Fibroblast of lung (primary cell): ENCODE results near the gene PSMD1. TPM values are rescaled to one million over a fixed set of nuclear protein-coding genes. Genes with fewer than 3 reads are reported as not detected.
A peak's percentile ranks its signal among the peaks of the same experiment; 100 is the strongest.

Source experiments
- DNase-seq, 2 donors: peaks; one replicate each; pipeline versions ENCODE4 v3.0.0 to v3.0.0-alpha.2; 2010; ENCODE audit warnings: low read depth in 2 of 2
- H2AFZ ChIP-seq: 2 replicates; pipeline ENCODE4 v1.5.1; 2012; ENCODE audit warnings: low read length, control low read depth, inconsistent platforms
- H3K27ac ChIP-seq: 2 replicates; pipeline ENCODE4 v1.5.1; 2011; ENCODE audit warnings: low read length, control low read depth; ENCODE audit not compliant: insufficient read depth
- H3K27me3 ChIP-seq: 2 replicates; pipeline ENCODE4 v1.5.1; 2011; ENCODE audit warnings: mild to moderate bottlenecking, low read length; ENCODE audit not compliant: control insufficient read depth, insufficient read depth
- H3K36me3 ChIP-seq: 2 replicates; pipeline ENCODE4 v1.5.1; 2011; ENCODE audit warnings: low read length; ENCODE audit not compliant: control insufficient read depth, insufficient read depth
- H3K4me1 ChIP-seq: 2 replicates; pipeline ENCODE4 v1.5.1; 2011; ENCODE audit warnings: low read length; ENCODE audit not compliant: control insufficient read depth, insufficient read depth; ENCODE audit errors: extremely low read depth
- H3K4me2 ChIP-seq: 2 replicates; pipeline ENCODE4 v1.5.1; 2011; ENCODE audit warnings: low read length, control low read depth; ENCODE audit not compliant: insufficient read depth; ENCODE audit errors: extremely low read depth
- H3K4me3 ChIP-seq, 4 experiments: fragments of 200-600 bp in 1 of 4; sonication (generic) in 1 of 4; replicated peaks in 1 of 4; 2 replicates each; pipeline ENCODE4 v1.5.1; 2011 to 2016; ENCODE audit warnings: low read length in 4 of 4, low read depth in 3 of 4, mild to moderate bottlenecking in 3 of 4, control low read depth in 2 of 4, inconsistent platforms in 1 of 4, mixed read lengths in 1 of 4; ENCODE audit not compliant: insufficient read depth in 1 of 4; ENCODE audit errors: control extremely low read depth in 1 of 4
- H3K79me2 ChIP-seq: 2 replicates; pipeline ENCODE4 v1.5.1; 2012; ENCODE audit warnings: mild to moderate bottlenecking, low read length, inconsistent platforms; ENCODE audit not compliant: control insufficient read depth, insufficient read depth
- H3K9ac ChIP-seq: 2 replicates; pipeline ENCODE4 v1.5.1; 2011; ENCODE audit warnings: mild to moderate bottlenecking, low read length, control low read depth; ENCODE audit not compliant: insufficient read depth
- H3K9me3 ChIP-seq: 2 replicates; pipeline ENCODE4 v1.5.1; 2012; ENCODE audit warnings: low read depth, low read length; ENCODE audit not compliant: control insufficient read depth, insufficient read depth
- H4K20me1 ChIP-seq: 2 replicates; pipeline ENCODE4 v1.5.1; 2011; ENCODE audit warnings: low read length; ENCODE audit not compliant: control insufficient read depth, insufficient read depth; ENCODE audit errors: extremely low read depth
- EZH2 ChIP-seq: IDR thresholded peaks from 2 replicates; pipeline ENCODE4 v1.5.1; 2012; ENCODE audit warnings: low read length, control low read depth, mild to moderate bottlenecking; ENCODE audit errors: missing control alignments
- polyA plus RNA-seq, 2 donors: library from polyadenylated mRNA; depleted of rRNA in 1 of 2; stranded (reverse) in 1 of 2; unstranded in 1 of 2; fragments of >200 nt; gene quantifications; 2 replicates each; pipeline ENCODE4 v1.2.1, GENCODE V29; 2011 to 2012; ENCODE audit warnings: missing spikeins in 1 of 2
- total RNA-seq: library from RNA; depleted of rRNA; stranded (reverse); fragments of >200 nt; gene quantifications from 2 replicates; pipeline ENCODE4 v1.2.1, GENCODE V29; 2014
- TF ChIP-seq, protein P1 (sequence below), 2 donors: IDR thresholded peaks in 1 of 2; conservative IDR thresholded peaks in 1 of 2; 1 replicate in 1 of 2; 2 replicates in 1 of 2; pipeline ENCODE4 v1.5.1; 2011 to 2012; ENCODE audit warnings: low read length in 2 of 2, control low read depth in 1 of 2, inconsistent platforms in 1 of 2, low read depth in 1 of 2, mild to moderate bottlenecking in 1 of 2

Gene PSMD1
- total and polyA plus RNA-seq, 2 donors (not counting 1 experiment from before 2014, with no cell fraction given), result 125 to 144 TPM

DNA sequence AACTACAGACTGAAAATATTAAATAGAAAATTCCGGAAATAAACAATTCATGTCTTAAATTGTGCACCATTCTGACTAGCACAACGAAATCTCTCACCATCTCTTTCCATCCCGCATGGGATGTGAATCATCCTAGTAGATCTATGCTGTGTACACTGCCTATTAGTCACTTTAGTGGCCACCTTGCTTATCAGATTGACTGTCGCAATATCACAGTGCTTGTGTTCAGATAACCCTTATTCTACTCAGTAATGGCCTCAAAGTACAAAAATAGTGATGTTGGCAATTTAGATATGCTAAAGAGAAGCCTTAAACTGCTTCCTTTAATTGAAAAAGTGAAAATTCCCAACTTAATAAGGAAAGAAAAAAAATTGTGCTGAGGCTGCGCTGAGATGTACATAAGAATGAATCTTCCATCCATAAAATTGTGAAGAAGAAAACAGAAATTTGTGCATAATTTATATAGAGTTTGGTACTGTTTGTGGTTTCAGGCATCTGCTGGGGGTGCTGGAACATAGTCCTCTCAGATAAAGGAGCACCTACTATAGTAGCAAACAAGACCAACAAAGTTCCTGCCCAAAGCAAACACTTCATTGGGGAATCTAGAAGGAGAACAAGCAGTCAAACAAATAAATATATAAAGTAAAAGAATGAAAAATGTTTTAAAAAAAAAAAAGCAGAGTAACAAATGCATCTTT lies 12.0 kb downstream of the PSMD1 start:
- DNase-seq, result peak; percentile 7 to 67
- H3K4me2 ChIP-seq, result no peak overlapping the region

GRCh38 chr2:231069379-231070054 lies 12.8 kb downstream of the PSMD1 start:
- Histone ChIP-seq H3K4me2 (no peak overlapping the region), H3K9ac (no peak overlapping the region), H3K27me3 (no peaks in the 10 kb centered on the region), H3K79me2 (no peaks in the 10 kb centered on the region), H3K4me3 (no peak overlapping the region), H3K4me1 (no peaks in the 10 kb centered on the region), H2AFZ (no peak overlapping the region), H3K36me3 (peaks cover 3% of the 10 kb centered on the region), H4K20me1 (no peaks in the 10 kb centered on the region), H3K9me3 (no peaks in the 10 kb centered on the region), H3K27ac (no peak overlapping the region)
- no peak for TF ChIP-seq EZH2
- TF ChIP-seq, protein P1, sequence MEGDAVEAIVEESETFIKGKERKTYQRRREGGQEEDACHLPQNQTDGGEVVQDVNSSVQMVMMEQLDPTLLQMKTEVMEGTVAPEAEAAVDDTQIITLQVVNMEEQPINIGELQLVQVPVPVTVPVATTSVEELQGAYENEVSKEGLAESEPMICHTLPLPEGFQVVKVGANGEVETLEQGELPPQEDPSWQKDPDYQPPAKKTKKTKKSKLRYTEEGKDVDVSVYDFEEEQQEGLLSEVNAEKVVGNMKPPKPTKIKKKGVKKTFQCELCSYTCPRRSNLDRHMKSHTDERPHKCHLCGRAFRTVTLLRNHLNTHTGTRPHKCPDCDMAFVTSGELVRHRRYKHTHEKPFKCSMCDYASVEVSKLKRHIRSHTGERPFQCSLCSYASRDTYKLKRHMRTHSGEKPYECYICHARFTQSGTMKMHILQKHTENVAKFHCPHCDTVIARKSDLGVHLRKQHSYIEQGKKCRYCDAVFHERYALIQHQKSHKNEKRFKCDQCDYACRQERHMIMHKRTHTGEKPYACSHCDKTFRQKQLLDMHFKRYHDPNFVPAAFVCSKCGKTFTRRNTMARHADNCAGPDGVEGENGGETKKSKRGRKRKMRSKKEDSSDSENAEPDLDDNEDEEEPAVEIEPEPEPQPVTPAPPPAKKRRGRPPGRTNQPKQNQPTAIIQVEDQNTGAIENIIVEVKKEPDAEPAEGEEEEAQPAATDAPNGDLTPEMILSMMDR (conservative IDR thresholded peaks at IDR 0.05 in 1 of 2, IDR thresholded peaks at IDR 0.05 in 1 of 2; ENCODE audit: low read depth in 1 of 2, low read length in 2 of 2), result no peak
- peak; percentile 19 to 80 for DNase-seq

More for the DNA sequence above, 12.0 kb downstream of the PSMD1 start:
- Histone ChIP-seq H2AFZ (no peak overlapping the region), H3K79me2 (no peaks in the 10 kb centered on the region), H3K9me3 (no peaks in the 10 kb centered on the region), H3K4me1 (no peaks in the 10 kb centered on the region), H3K27me3 (no peaks in the 10 kb centered on the region), H3K4me3 (no peak overlapping the region), H3K9ac (no peak overlapping the region), H3K27ac (no peak overlapping the region), H3K36me3 (peaks cover 3% of the 10 kb centered on the region), H4K20me1 (no peaks in the 10 kb centered on the region)
- TF ChIP-seq, protein P1 (conservative IDR thresholded peaks at IDR 0.05 in 1 of 2, IDR thresholded peaks at IDR 0.05 in 1 of 2; ENCODE audit: low read depth in 1 of 2, low read length in 2 of 2), result no peak
- TF ChIP-seq EZH2, result no peak

- H3K36me3 ChIP-seq, result peaks cover 5% of the 10 kb centered on the region
- H3K4me1 ChIP-seq, result no peaks in the 10 kb centered on the region
- H2AFZ ChIP-seq, result no peak overlapping the region
- H3K27me3 ChIP-seq, result no peaks in the 10 kb centered on the region
- H3K4me3 ChIP-seq, result no peak overlapping the region
- H3K4me2 ChIP-seq, result no peak overlapping the region
- no peak overlapping the region for H3K27ac ChIP-seq
- no peaks in the 10 kb centered on the region for H3K9me3 ChIP-seq
- TF ChIP-seq, protein P1 (conservative IDR thresholded peaks at IDR 0.05 in 1 of 2, IDR thresholded peaks at IDR 0.05 in 1 of 2; ENCODE audit: low read depth in 1 of 2, low read length in 2 of 2), result no peak
- TF ChIP-seq EZH2, result no peak
- H3K79me2 ChIP-seq, result no peaks in the 10 kb centered on the region
- H3K9ac ChIP-seq, result no peak overlapping the region
- H4K20me1 ChIP-seq, result no peaks in the 10 kb centered on the region
- DNase-seq, result no peak
Measured at GRCh38 chr2:231084565-231084964, 27.9 kb downstream of the PSMD1 start.
